T-cell (primary cell): ENCODE measurements around the gene NDUFS6. TPM values are rescaled to one million over a fixed set of nuclear protein-coding genes. Genes with fewer than 3 reads are reported as not detected.
"Not testable (repeated sequence)": the region's sequence is repeated elsewhere in the genome, so short reads cannot be mapped to it uniquely, and the experiment has no call there.

Experiments used
- ATAC-seq, 4 experiments: fragments of 200-7000 bp in 3 of 4; fragments of 150-1000 bp in 1 of 4; cut with Tn5 transposase; replicated peaks in 1 of 4; 1 replicate in 3 of 4; 2 replicates in 1 of 4; pipeline ENCODE4 v1.10.0; 2021; ENCODE audit warnings: moderate library complexity in 3 of 4, mild to moderate bottlenecking in 2 of 4, moderate number of reproducible peaks in 1 of 4
- CTCF ChIA-PET, 2 donors: fragments of 300-600 bp; sonication (Branson Sonifier 250); formaldehyde crosslinking; loops; one replicate each; lab custom pipeline; 2022; ENCODE audit warnings: antibody characterized with exemption in 2 of 2; lab: Charles Lee
- POLR2A ChIA-PET, 2 donors: fragments of 300-600 bp; sonication (Branson Sonifier 250); formaldehyde crosslinking; loops; one replicate each; lab custom pipeline; 2022; ENCODE audit warnings: antibody characterized with exemption in 2 of 2; lab: Charles Lee
- DNase-seq, 35 experiments: peaks; one replicate each; pipeline versions ENCODE4 v3.0.0 to v3.0.0-alpha.2; 2013 to 2023
- H3K27ac ChIP-seq: one replicate; pipeline ENCODE4 v1.5.1; 2013; ENCODE audit warnings: low read length
- H3K27me3 ChIP-seq, 2 experiments: replicated peaks in 1 of 2; 1 replicate in 1 of 2; 2 replicates in 1 of 2; pipeline versions ENCODE4 v1.6.1 to v1.7.0; 2013; ENCODE audit warnings: low read length in 1 of 2, mixed read lengths in 1 of 2; ENCODE audit not compliant: control insufficient read depth in 2 of 2, insufficient read depth in 2 of 2; ENCODE audit errors: extremely low read depth in 1 of 2
- H3K36me3 ChIP-seq, 2 donors: 1 replicate in 1 of 2; 2 replicates in 1 of 2; pipeline versions ENCODE4 v1.6.1 to v1.7.0; 2013; ENCODE audit warnings: low read length in 1 of 2; ENCODE audit not compliant: control insufficient read depth in 2 of 2, insufficient read depth in 1 of 2; ENCODE audit errors: extremely low read depth in 1 of 2
- H3K4me1 ChIP-seq, 2 experiments: 1 replicate in 1 of 2; 2 replicates in 1 of 2; pipeline versions ENCODE4 v1.6.1 to v1.7.0; 2013; ENCODE audit warnings: low read length in 2 of 2, mixed read lengths in 1 of 2; ENCODE audit not compliant: insufficient read depth in 2 of 2, control insufficient read depth in 1 of 2; ENCODE audit errors: extremely low read depth in 1 of 2
- H3K4me3 ChIP-seq, 2 donors: 1 replicate in 1 of 2; 2 replicates in 1 of 2; pipeline versions ENCODE4 v1.5.1 to v1.7.0; 2013; ENCODE audit warnings: mild to moderate bottlenecking in 2 of 2, low read length in 1 of 2, moderate library complexity in 1 of 2; ENCODE audit not compliant: control insufficient read depth in 1 of 2; ENCODE audit errors: extremely low read depth in 1 of 2
- H3K9me3 ChIP-seq: 2 replicates; pipeline ENCODE4 v1.7.0; 2013
- H3K27ac Mint-ChIP-seq, 2 donors: one replicate each; pipeline ENCODE4 v1.8.0; 2020 to 2021; ENCODE audit warnings: mild to moderate bottlenecking in 2 of 2, mixed read lengths in 2 of 2
- H3K27me3 Mint-ChIP-seq, 2 donors: one replicate each; pipeline ENCODE4 v1.8.0; 2021 to 2022; ENCODE audit warnings: mixed read lengths in 2 of 2
- H3K36me3 Mint-ChIP-seq: one replicate; pipeline ENCODE4 v1.8.0; 2021; ENCODE audit warnings: mixed read lengths
- H3K4me1 Mint-ChIP-seq, 3 donors: one replicate each; pipeline ENCODE4 v1.8.0; 2020 to 2022; ENCODE audit warnings: mixed read lengths in 3 of 3, mild to moderate bottlenecking in 1 of 3
- H3K4me3 Mint-ChIP-seq, 3 donors: one replicate each; pipeline ENCODE4 v1.8.0; 2020 to 2022; ENCODE audit warnings: mild to moderate bottlenecking in 3 of 3, mixed read lengths in 3 of 3, moderate library complexity in 3 of 3
- H3K9me3 Mint-ChIP-seq, 3 donors: one replicate each; pipeline ENCODE4 v1.8.0; 2020 to 2022; ENCODE audit warnings: mixed read lengths in 3 of 3
- WGBS: methylation state at CpG from one replicate; pipeline ENCODE4 v1.1.5; 2013; ENCODE audit warnings: missing lambda C conversion rate; ENCODE audit not compliant: insufficient coverage; 5-methylcytosine and 5-hydroxymethylcytosine counted together
- total RNA-seq, 35 experiments: library from RNA in 6 of 35; stranded (reverse) in 6 of 35; fragments of 120-200 nt in 1 of 35; gene quantifications; one replicate each; pipeline versions ENCODE4 v1.2.1 to v1.2.4 and lab custom pipeline; 2013 to 2026

NDUFS6 gene
- total RNA-seq, 5 donors from 2014 or later (not counting 1 experiment from before 2014, with no cell fraction given) = 16.4 to 21.7 (median 18.8) TPM

DNA sequence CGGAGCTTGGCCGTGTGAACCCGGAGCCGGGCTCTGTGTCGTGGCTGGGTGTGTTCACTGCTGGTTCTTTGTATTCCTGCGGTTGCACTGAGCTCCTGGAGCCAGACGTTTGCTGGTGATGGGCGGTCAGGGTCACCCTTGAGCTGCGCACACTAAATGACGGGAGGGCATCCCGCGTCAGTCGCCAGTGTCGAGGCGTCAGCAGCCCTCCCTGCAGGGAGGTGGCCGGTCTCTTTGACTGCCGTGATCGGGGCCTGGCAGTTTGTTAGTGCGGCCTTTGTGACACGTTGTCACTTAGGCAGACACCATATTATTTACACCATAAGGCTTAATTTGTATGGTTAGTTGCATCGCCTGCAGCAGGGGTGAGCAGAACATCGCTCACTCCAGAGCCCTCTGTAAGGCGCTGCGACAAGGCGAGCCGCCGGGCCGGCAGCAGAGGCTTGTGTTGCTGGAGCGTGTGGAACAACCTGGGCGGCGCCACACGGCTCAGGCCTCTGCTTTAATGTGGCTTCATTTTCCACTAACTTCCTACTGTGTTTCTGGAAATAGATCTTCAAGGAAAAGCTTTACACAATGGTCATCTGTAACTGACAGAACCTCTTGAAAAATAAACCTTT is 8.3 kb downstream of the NDUFS6 start:
- ChIA-PET CTCF (no interaction called here), POLR2A (no interaction called here)
- no peak for DNase-seq
- peaks cover 0 to 9% of the 10 kb centered on the region in 2 experiments for H3K4me1 ChIP-seq
- Mint-ChIP-seq H3K4me3 (no peak overlapping the region), H3K4me1 (peaks cover 11 to 33% (median 31%) of the 10 kb centered on the region in 3 donors), H3K27me3 (no peaks in the 10 kb centered on the region), H3K36me3 (peaks cover 64% of the 10 kb centered on the region), H3K9me3 (no peaks in the 10 kb centered on the region), H3K27ac (no peak overlapping the region)
- ATAC-seq = no peak
- H3K27ac ChIP-seq = no peak overlapping the region
- 98% methylated on average over 11 of the region's 32 CpGs for WGBS
- H3K27me3 ChIP-seq = no peaks in the 10 kb centered on the region
- no peaks in the 10 kb centered on the region for H3K9me3 ChIP-seq
- H3K4me3 ChIP-seq = no peak overlapping the region
- H3K36me3 ChIP-seq = peaks cover 9 to 89% of the 10 kb centered on the region in 2 donors

DNA sequence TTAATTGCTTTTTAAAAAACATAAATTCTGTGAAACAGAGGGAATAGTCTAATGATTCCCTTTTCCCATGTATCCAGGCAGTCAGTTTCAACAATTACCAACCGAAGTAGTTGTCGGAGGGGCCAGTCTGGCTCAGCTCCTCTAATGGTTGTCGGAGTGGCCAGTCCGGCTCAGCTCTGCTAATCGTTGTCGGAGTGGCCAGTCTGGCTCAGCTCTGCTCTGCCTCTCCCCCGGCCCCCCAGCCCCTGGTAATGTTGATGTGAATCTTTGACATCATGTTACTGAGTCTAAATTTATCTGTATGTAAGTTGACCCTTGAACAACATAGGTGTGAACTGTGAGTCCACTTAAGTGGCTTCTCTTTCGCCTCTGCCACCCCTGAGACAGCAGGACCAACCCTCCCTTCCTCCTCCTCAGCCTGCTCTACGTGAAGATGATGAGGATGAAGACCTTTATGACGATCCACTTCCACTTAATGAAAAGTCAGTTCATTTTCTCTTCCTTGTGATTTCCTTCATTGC is 9.4 kb downstream of the NDUFS6 start:
- H3K27ac ChIP-seq = no peak overlapping the region
- POLR2A ChIA-PET = interaction anchor here in 1 of 2 donors (0.6 kb wide), 1 partner anchor 8 kb away, joined by 3 read pairs; no protein-coding TSS in a partner anchor
- CTCF ChIA-PET = no interaction called here
- Mint-ChIP-seq H3K9me3 (no peaks in the 10 kb centered on the region), H3K4me1 (peaks cover 11 to 24% (median 23%) of the 10 kb centered on the region in 3 donors), H3K36me3 (peaks cover 70% of the 10 kb centered on the region), H3K27me3 (no peaks in the 10 kb centered on the region), H3K4me3 (no peak overlapping the region), H3K27ac (no peak overlapping the region)
- no peak for DNase-seq
- peaks cover 0 to 9% of the 10 kb centered on the region in 2 experiments for H3K4me1 ChIP-seq
- H3K27me3 ChIP-seq = no peaks in the 10 kb centered on the region
- H3K36me3 ChIP-seq = peaks cover 13 to 89% of the 10 kb centered on the region in 2 donors
- H3K9me3 ChIP-seq = no peaks in the 10 kb centered on the region
- H3K4me3 ChIP-seq = no peak overlapping the region
- WGBS = 100% methylated on average over 3 of the region's 10 CpGs
- no peak for ATAC-seq

- CTCF ChIA-PET = no interaction called here
- Mint-ChIP-seq H3K36me3 (peaks cover 80% of the 10 kb centered on the region), H3K9me3 (no peaks in the 10 kb centered on the region), H3K4me3 (no peak overlapping the region), H3K27ac (no peak overlapping the region), H3K27me3 (no peaks in the 10 kb centered on the region), H3K4me1 (peaks cover 0 to 7% (median 6%) of the 10 kb centered on the region in 3 donors)
- ATAC-seq (no peak), DNase-seq (no peak)
- WGBS = 91% methylated on average over 29 of the region's 30 CpGs
- Histone ChIP-seq H3K4me3 (no peak overlapping the region), H3K36me3 (peaks cover 10 to 80% of the 10 kb centered on the region in 2 donors), H3K27ac (no peak overlapping the region), H3K9me3 (no peaks in the 10 kb centered on the region), H3K27me3 (no peaks in the 10 kb centered on the region), H3K4me1 (no peaks in the 10 kb centered on the region)
- POLR2A ChIA-PET = no interaction called here
Measured at GRCh38 chr5:1814183-1815020, 13.2 kb downstream of the NDUFS6 start.

DNA sequence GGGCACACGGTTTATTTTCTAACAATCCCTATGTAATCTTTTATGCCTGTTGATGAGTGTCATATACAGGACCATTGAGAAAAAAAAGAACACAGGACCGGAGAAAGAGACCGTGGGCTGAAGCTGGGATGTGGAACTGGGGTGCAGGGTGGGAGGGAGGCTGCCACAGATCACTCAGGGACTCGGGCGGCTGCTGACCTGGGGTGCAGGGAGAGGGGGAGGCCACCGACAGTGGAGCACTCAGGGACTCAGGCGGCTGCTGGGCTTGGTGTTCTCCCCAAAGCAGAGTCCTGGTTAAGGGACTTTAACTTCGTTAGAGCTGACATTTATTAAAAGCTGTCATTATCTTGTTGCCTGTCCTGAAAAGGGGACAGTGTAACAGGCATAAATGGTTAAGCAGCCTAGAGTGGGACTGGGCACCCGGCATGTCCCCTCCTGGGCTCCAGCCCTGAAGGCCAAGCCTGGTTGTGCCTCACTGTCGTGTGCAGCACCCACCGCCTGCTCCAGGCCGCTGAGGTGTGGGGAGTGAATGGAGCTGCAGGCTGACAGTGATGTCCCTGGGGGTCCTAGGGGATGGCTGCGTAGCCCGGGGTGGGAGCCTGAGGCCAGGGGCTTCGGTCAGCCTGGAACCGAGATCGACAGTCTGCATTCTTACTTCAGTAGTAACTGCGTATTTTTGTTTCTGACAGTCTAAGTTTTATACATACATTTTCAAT is 14.0 kb downstream of the NDUFS6 start:
- WGBS = 95% methylated on average over 11 of the region's 18 CpGs

DNA sequence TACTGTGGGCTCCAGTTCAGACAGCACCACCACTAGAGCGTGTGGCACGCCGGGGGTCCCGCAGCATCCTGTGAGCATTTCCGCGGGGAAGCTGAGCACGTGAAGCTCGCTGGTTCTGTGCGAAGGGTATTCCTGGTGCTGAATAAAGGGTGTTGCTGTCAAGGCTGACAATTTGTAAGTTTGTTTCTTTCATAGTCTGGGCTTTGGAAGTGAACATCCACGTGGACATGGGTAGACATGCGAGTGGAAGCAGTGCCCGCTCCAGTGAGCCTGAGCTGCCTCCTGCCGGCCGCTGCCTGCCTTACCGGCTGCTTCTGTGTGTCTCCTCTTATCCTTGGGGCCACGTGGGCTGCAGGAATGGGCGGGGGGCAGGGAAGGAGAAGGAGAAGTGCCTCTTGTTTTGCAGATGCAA is 14.7 kb downstream of the NDUFS6 start:
- H3K27me3 ChIP-seq = no peaks in the 10 kb centered on the region
- Mint-ChIP-seq H3K4me3 (no peak overlapping the region), H3K36me3 (peaks cover 80% of the 10 kb centered on the region), H3K27me3 (no peaks in the 10 kb centered on the region), H3K27ac (no peak overlapping the region), H3K9me3 (no peaks in the 10 kb centered on the region), H3K4me1 (peaks cover 0 to 2% (median 2%) of the 10 kb centered on the region in 3 donors)
- no peak overlapping the region for H3K4me3 ChIP-seq
- ChIA-PET POLR2A (no interaction called here), CTCF (no interaction called here)
- no peak overlapping the region for H3K27ac ChIP-seq
- H3K36me3 ChIP-seq = peaks cover 15 to 77% of the 10 kb centered on the region in 2 donors
- ATAC-seq = no peak
- H3K4me1 ChIP-seq = no peaks in the 10 kb centered on the region
- H3K9me3 ChIP-seq = no peaks in the 10 kb centered on the region
- 98% methylated on average over 14 of the region's 17 CpGs for WGBS
- no peak for DNase-seq

More for the DNA sequence above, 14.0 kb downstream of the NDUFS6 start:
- DNase-seq = no peak
- H3K27me3 Mint-ChIP-seq = no peaks in the 10 kb centered on the region
- ChIA-PET POLR2A (no interaction called here), CTCF (no interaction called here)
- peaks cover 0 to 7% (median 4%) of the 10 kb centered on the region in 3 donors for H3K4me1 Mint-ChIP-seq
- Histone ChIP-seq H3K36me3 (peaks cover 10 to 77% of the 10 kb centered on the region in 2 donors), H3K4me1 (no peaks in the 10 kb centered on the region), H3K27ac (no peak overlapping the region), H3K27me3 (no peaks in the 10 kb centered on the region), H3K4me3 (no peak overlapping the region), H3K9me3 (no peaks in the 10 kb centered on the region)
- H3K9me3 Mint-ChIP-seq = no peaks in the 10 kb centered on the region
- H3K27ac Mint-ChIP-seq = no peak overlapping the region
- H3K4me3 Mint-ChIP-seq = no peak overlapping the region
- ATAC-seq = no peak
- H3K36me3 Mint-ChIP-seq = peaks cover 80% of the 10 kb centered on the region

GRCh38 chr5:1816495-1817089 is 15.4 kb downstream of the NDUFS6 start:
- H3K4me1 ChIP-seq, H3K4me1 Mint-ChIP-seq, H3K9me3 ChIP-seq, H3K9me3 Mint-ChIP-seq, H3K27ac ChIP-seq, ATAC-seq, H3K27me3 ChIP-seq, DNase-seq, H3K27ac Mint-ChIP-seq, H3K4me3 ChIP-seq, CTCF ChIA-PET, H3K27me3 Mint-ChIP-seq, POLR2A ChIA-PET, H3K4me3 Mint-ChIP-seq: not testable (repeated sequence)
- H3K36me3 ChIP-seq = peaks cover 20 to 81% of the 10 kb centered on the region in 2 donors
- 91% methylated on average over 6 of the region's 18 CpGs for WGBS
- peaks cover 83% of the 10 kb centered on the region for H3K36me3 Mint-ChIP-seq
